SJSA1 (cell line): ENCODE results near the gene GPR141. TPM values are rescaled to one million over a fixed set of nuclear protein-coding genes. Genes with fewer than 3 reads are reported as not detected.

ENCODE experiments used
- DNase-seq, 2 experiments: peaks; one replicate each; pipeline ENCODE4 v3.0.0-alpha.2; 2015 to 2020; ENCODE audit warnings: low spot score in 2 of 2, low read depth in 1 of 2
- H3K27ac ChIP-seq: fragments of 250-450 bp; sonication (Bioruptor Pico); 2 replicates; pipeline ENCODE4 v1.5.1; 2020; ENCODE audit warnings: mild to moderate bottlenecking, moderate library complexity
- H3K27me3 ChIP-seq: fragments of 250-450 bp; sonication (Bioruptor Pico); replicated peaks from 2 replicates; pipeline ENCODE4 v1.5.1; 2020; ENCODE audit warnings: mild to moderate bottlenecking, moderate library complexity
- H3K36me3 ChIP-seq: fragments of 250-450 bp; sonication (Bioruptor Pico); 2 replicates; pipeline ENCODE4 v1.5.1; 2020; ENCODE audit warnings: mild to moderate bottlenecking
- H3K4me1 ChIP-seq: fragments of 250-450 bp; sonication (Bioruptor Pico); replicated peaks from 2 replicates; pipeline ENCODE4 v1.6.1; 2021; ENCODE audit warnings: mild to moderate bottlenecking
- H3K4me3 ChIP-seq: fragments of 250-450 bp; sonication (Bioruptor Pico); 2 replicates; pipeline ENCODE4 v1.5.1; 2020; ENCODE audit warnings: mild to moderate bottlenecking
- H3K9me3 ChIP-seq: fragments of 250-450 bp; sonication (Bioruptor Pico); replicated peaks from 2 replicates; pipeline ENCODE4 v1.5.1; 2020; ENCODE audit warnings: mild to moderate bottlenecking
- total RNA-seq: library from RNA; depleted of rRNA; stranded (reverse); fragments of >200 nt; shearing (Covaris generic); gene quantifications from 2 replicates; pipeline ENCODE4 v1.2.3, GENCODE V29; 2014

Gene GPR141
- total RNA-seq, 1 experiment from 2014 or later: not detected

DNA sequence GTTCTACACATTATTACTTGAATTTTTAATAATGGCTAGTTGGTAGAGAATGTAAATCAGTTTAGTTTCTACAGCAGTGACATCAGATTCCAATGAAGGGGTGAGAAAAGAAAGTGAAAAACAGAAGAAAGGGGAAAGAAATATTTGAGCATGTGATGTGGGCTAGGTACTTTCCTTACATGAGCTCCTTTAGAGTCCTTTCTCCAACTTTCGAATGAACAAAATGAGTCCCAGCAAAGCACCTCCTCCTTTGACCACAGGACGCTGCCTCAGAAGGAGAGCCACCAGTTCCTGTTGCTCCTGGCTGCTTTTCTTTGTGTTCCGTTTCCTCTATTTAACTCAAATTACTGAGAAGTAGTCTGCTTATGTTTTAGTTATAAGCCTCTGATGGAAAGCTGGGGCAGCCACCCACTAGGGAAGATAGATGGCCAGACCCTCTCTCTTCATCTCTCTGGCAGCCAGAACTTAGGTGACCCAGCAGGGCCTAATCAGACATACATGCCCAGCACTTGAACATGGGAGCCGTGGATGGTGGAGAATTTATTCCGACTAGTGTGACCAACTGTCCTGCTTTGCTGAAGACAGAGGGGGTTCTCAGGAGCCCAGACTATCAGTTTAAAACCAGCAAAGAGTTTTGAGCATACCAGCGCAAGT is 82.4 kb downstream of the GPR141 start:
- H3K4me1 ChIP-seq: no peaks in the 10 kb centered on the region
- no peaks in the 10 kb centered on the region for H3K9me3 ChIP-seq
- peaks cover 3% of the 10 kb centered on the region; the same call in 1 of the 2 replicates for H3K27me3 ChIP-seq
- no peaks in the 10 kb centered on the region for H3K36me3 ChIP-seq
- H3K27ac ChIP-seq: no peak overlapping the region
- DNase-seq: no peak
- no peak overlapping the region for H3K4me3 ChIP-seq

DNA sequence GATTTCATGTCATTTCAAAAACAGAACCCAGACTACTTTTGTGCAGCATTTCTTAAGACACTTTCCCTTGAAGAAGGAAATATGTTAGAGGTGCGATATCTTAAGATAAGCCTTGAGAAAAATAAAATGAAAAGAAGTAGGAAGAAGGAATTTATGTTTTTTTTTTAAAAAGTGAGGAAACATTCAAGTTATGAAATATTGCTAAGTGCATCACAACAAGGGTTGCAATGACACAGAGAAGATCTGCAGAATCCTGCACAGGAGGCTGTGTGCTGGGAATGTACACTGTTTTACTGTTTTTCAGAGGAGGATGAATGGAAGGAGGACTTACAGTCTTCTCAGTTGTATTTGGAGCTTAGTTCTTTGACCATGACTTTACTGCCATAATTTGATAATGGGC is 85.0 kb downstream of the GPR141 start:
- H3K4me3 ChIP-seq: no peak overlapping the region
- no peaks in the 10 kb centered on the region for H3K36me3 ChIP-seq
- H3K27me3 ChIP-seq: peaks cover 3% of the 10 kb centered on the region; the same call in 1 of the 2 replicates
- no peaks in the 10 kb centered on the region for H3K4me1 ChIP-seq
- no peak overlapping the region for H3K27ac ChIP-seq
- no peak for DNase-seq
- H3K9me3 ChIP-seq: no peaks in the 10 kb centered on the region

DNA sequence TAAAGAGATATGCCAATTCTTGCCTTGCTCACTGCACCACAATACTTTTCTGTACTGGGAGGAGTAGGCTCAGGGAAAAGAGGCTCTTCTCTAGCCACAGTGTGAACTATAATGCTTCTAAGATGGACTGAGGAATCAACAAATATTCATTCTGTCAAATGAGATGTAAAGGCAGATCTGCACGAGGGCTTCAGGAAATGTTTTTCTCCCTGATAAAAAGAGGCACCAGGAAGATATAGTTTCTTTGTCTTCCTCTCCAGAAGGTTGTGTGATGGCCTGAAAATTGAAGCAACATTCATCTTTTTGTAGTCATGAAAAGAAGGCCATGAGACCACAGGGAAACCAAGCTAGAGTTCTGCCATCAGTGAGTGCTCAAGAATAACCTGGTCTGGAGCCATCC is 85.7 kb downstream of the GPR141 start:
- H3K27me3 ChIP-seq: peaks cover 3% of the 10 kb centered on the region; the same call in 1 of the 2 replicates
- no peaks in the 10 kb centered on the region for H3K4me1 ChIP-seq
- no peak for DNase-seq
- H3K27ac ChIP-seq: no peak overlapping the region
- no peak overlapping the region for H3K4me3 ChIP-seq
- H3K9me3 ChIP-seq: no peaks in the 10 kb centered on the region
- H3K36me3 ChIP-seq: no peaks in the 10 kb centered on the region

DNA sequence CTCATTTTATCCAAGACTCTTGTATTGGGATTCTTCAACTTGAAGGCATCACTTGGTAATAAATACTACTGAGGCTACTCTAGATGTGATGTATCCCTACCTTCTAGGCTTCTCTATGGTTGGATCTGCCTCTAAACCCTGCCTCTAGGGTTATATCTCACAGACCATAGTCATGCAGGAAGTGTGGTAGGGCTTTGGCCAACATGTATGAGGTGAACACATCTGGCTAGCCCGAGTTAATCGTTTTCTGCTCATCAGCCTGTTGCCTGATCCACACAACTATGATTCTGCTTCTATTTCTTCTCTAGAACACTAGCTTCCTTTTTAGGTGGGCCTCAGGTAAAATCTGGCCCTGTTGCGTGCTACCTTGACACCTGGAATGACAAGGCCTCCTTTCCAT is 86.2 kb downstream of the GPR141 start:
- Histone ChIP-seq H3K27ac (no peak overlapping the region), H3K9me3 (no peaks in the 10 kb centered on the region), H3K36me3 (no peaks in the 10 kb centered on the region), H3K4me1 (no peaks in the 10 kb centered on the region), H3K4me3 (no peak overlapping the region), H3K27me3 (peaks cover 3% of the 10 kb centered on the region; the same call in 1 of the 2 replicates)
- DNase-seq: no peak

DNA sequence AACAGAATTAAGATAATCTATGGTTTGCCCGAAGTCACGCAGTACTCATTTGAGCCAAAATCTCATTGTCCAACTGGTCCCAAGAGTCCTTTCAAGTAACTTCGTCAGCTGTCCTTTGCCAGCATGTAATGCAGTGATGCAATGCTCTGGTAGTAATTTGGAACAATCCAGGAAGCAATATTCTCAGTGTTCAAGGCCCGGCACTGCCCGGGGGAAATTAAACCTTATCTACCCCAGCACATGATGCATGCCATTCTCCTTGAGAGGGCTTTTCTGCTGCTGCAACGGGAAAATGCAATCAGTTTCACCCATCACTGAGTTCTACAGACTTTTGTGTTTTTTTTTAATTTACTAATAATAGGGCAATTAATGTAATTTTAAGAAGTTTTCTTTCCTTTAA is 87.3 kb downstream of the GPR141 start:
- DNase-seq: no peak

DNA sequence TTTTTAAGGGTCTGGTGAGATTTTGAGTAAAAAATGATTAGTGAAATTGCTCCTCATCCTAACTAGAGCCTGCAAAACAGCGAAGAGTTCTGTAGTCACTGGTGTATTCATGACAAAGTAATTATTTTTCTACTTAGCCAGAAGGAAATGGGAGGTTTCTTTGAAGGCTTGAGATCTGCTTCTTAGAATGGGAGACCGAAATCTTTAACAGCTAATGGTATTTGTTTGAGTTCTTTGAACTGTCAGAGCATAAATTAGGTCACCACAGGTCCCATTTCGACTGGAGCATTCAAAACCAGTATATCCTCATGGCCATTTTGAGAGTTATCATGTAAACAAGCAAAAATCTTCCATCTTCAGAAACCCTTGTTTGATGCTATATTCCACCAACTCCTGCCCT is 87.8 kb downstream of the GPR141 start:
- DNase-seq: no peak
- H3K27ac ChIP-seq: no peak overlapping the region
- H3K9me3 ChIP-seq: no peaks in the 10 kb centered on the region
- H3K4me1 ChIP-seq: no peaks in the 10 kb centered on the region
- H3K27me3 ChIP-seq: peaks cover 3% of the 10 kb centered on the region; the same call in 1 of the 2 replicates
- H3K4me3 ChIP-seq: no peak overlapping the region
- no peaks in the 10 kb centered on the region for H3K36me3 ChIP-seq

More for the DNA sequence above, 87.3 kb downstream of the GPR141 start:
- H3K4me1 ChIP-seq: no peaks in the 10 kb centered on the region
- no peak overlapping the region for H3K27ac ChIP-seq
- H3K4me3 ChIP-seq: no peak overlapping the region
- no peaks in the 10 kb centered on the region for H3K9me3 ChIP-seq
- no peaks in the 10 kb centered on the region for H3K36me3 ChIP-seq
- H3K27me3 ChIP-seq: peaks cover 3% of the 10 kb centered on the region; the same call in 1 of the 2 replicates

DNA sequence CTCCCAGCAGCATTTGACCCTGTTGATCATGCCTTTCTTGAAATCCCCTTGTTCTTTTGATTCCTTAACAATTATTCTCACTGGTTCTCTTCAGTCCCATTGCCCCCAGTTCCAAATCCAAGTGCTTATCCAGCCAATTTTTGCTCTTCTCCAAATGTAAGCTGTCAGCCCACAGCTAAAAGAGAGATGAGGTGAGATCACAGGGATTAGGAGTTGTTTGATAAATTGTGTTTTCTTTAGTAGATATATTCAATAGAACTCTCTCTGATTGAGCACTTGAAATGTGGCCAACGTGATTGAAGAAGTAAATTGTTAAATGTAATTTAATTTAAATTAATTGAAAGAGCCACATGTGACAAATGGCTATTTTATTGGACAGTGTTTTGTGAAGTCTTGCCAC is 88.2 kb downstream of the GPR141 start:
- H3K36me3 ChIP-seq: no peaks in the 10 kb centered on the region
- H3K4me1 ChIP-seq: no peaks in the 10 kb centered on the region
- peaks cover 3% of the 10 kb centered on the region; the same call in 1 of the 2 replicates for H3K27me3 ChIP-seq
- no peak overlapping the region for H3K27ac ChIP-seq
- no peak for DNase-seq
- H3K4me3 ChIP-seq: no peak overlapping the region
- no peaks in the 10 kb centered on the region for H3K9me3 ChIP-seq

DNA sequence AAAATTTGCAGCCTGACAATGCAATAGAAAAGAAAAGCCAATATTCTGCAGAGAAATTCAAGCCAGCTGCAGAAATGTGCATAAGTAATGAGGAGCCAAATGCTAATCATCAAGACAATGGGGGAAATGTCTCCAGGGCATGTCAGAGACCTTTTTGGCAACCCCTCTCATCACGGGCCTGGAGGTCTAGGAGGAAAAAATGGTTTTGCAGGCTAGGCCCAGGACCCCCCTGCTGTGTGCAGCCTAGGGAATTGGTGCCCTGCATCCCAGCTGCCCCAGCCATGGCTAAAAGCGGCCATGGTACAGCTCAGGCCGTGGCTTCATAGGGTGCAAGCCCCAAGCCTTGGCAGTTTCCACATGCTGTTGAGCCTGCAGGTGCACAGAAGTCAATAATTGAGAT is 92.4 kb downstream of the GPR141 start:
- H3K4me1 ChIP-seq: no peaks in the 10 kb centered on the region
- H3K27me3 ChIP-seq: no peaks in the 10 kb centered on the region
- H3K36me3 ChIP-seq: no peaks in the 10 kb centered on the region
- DNase-seq: no peak
- no peaks in the 10 kb centered on the region for H3K9me3 ChIP-seq
- H3K4me3 ChIP-seq: no peak overlapping the region
- no peak overlapping the region for H3K27ac ChIP-seq

DNA sequence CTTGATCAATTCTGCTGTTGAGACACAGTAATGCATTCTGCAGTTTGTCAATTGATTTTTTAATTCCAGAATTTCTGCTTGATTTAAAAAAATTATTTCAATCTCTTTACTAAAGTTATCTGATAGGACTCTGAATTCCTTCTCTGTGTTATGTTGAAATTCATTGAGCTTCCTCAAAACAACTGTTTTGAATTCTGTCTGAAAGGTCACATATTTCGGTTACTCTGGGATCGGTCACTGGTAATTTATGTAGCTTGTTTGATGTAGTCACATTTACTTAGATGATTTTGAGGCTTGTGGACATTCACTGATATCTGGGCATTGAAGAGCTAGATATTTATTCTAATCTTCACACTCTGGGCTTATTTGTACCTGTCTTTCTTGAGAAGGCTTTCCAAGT is 97.6 kb downstream of the GPR141 start:
- Histone ChIP-seq H3K27ac (no peak overlapping the region), H3K9me3 (no peaks in the 10 kb centered on the region), H3K4me1 (no peaks in the 10 kb centered on the region), H3K4me3 (no peak overlapping the region), H3K36me3 (no peaks in the 10 kb centered on the region), H3K27me3 (no peaks in the 10 kb centered on the region)
- DNase-seq: no peak

DNA sequence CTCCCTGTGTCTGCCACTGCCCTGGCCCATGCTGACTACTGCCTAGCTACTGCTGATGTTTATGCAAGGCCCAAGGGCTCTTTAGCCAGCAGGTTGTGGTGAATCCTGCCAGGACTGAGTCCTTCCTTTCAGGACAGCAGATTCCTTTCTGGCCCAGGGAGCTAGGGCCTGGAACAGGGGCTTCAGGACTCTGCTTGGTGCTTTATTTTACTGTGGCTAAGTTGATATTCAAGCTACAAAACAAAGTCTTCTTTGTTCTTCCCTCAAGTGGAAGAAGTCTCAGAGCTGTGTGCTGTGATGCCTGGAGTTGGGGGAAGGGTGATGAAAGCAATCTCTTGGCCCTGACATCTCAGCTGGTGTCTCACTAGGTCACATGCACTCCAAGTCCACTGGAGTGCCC is 98.6 kb downstream of the GPR141 start:
- no peaks in the 10 kb centered on the region for H3K36me3 ChIP-seq
- H3K27ac ChIP-seq: no peak overlapping the region
- H3K27me3 ChIP-seq: no peaks in the 10 kb centered on the region
- no peaks in the 10 kb centered on the region for H3K4me1 ChIP-seq
- H3K4me3 ChIP-seq: no peak overlapping the region
- DNase-seq: no peak
- no peaks in the 10 kb centered on the region for H3K9me3 ChIP-seq

DNA sequence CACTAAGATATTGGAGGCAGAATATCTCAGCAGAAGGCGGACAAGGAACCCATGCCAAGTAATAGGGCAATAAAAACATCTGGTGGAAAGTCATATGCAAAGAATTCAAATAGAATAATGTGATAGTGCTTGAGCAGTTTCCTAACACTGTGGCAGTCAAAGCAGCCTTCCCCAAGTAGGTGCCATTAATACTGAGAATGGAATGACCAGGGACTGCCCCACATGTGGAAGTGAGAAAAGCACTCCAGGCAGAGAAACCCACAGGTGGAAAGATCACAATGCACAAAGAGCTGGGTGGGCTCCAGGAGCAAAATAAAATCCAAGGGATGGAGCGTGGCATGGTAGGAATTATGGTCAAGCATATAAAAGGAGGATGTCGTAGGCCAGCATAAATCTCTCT is 100.4 kb downstream of the GPR141 start:
- no peak overlapping the region for H3K27ac ChIP-seq
- H3K4me1 ChIP-seq: no peaks in the 10 kb centered on the region
- DNase-seq: no peak
- H3K36me3 ChIP-seq: no peaks in the 10 kb centered on the region
- H3K27me3 ChIP-seq: no peaks in the 10 kb centered on the region
- H3K9me3 ChIP-seq: no peaks in the 10 kb centered on the region
- no peak overlapping the region for H3K4me3 ChIP-seq

DNA sequence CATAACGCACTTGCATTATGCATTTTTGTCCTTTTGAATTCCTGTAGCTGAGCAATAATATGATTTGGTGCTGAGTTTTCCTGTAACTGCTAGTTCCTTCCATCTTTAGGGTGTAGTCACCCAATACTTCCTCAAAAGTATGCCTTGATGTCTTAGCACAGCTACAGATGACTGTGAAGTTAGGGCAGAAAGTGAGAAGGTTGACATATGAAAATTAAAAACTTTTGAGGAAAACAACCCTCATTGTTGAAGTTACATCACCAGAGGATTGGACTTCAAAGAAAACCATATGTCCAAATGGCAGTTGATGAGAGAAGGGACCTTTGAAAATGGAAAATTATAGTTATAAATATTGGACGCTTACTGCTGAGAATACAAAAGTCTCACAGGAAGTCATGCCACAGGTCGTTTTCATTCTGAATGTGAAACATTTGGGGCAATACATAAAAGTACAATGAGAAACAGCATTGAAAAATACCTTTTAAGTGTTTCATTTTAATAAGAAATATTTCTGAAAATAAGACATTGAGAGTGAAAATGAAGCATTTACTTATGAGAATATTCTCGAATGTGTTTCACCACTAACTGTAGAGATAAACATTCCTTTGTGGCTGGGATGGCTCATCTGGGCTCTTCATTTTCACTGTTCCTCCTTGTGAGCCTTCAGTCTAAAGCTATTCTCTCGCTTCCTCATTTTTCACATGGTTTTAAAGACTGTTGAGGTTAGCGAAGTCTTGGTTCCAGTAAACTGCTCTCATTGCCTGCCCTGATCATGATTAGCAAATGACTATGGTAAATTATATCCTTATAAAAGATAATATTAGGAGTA is 103.4 kb downstream of the GPR141 start:
- no peaks in the 10 kb centered on the region for H3K36me3 ChIP-seq
- H3K9me3 ChIP-seq: no peaks in the 10 kb centered on the region
- no peak overlapping the region for H3K27ac ChIP-seq
- H3K27me3 ChIP-seq: no peaks in the 10 kb centered on the region
- DNase-seq: no peak
- H3K4me1 ChIP-seq: no peaks in the 10 kb centered on the region
- H3K4me3 ChIP-seq: no peak overlapping the region
